Thyroid gland (tissue), 4 donors: Measurements from ENCODE around the gene LSM7.

Experiments
- CTCF ChIP-seq, 6 experiments: fragments of 200-600 bp in 3 of 6; fragments of 450-650 bp in 3 of 6; sonication (generic) in 3 of 6; IDR thresholded peaks; one replicate each; pipeline ENCODE4 v1.5.1; 2016 to 2019; ENCODE audit warnings: antibody characterized with exemption in 6 of 6, mild to moderate bottlenecking in 2 of 6, inconsistent platforms in 1 of 6, moderate library complexity in 1 of 6
- POLR2A ChIP-seq, 2 donors: fragments of 450-650 bp; IDR thresholded peaks; one replicate each; pipeline ENCODE4 v1.6.1; 2017; ENCODE audit warnings: antibody characterized with exemption in 2 of 2, mild to moderate bottlenecking in 2 of 2, moderate library complexity in 1 of 2

- TF ChIP-seq CTCF (IDR thresholded peaks at IDR 0.05) (no peak), POLR2A (IDR thresholded peaks at IDR 0.05) (no peak)
These were observed 728 bp upstream of the LSM7 start for GRCh38 chr19:2329149-2329478.
